GM10266 (cell line): ENCODE results near the gene DESI1.

ENCODE experiments used
- DNase-seq: peaks from one replicate; pipeline ENCODE4 v3.0.0; 2012; ENCODE audit errors: extremely low spot score
- CTCF ChIP-seq: IDR thresholded peaks from 2 replicates; pipeline ENCODE4 v1.5.1; 2012; ENCODE audit warnings: mild to moderate bottlenecking, low read depth; ENCODE audit not compliant: control insufficient read depth, insufficient read depth; ENCODE audit errors: missing control alignments

The DESI1 gene

GRCh38 chr22:41579997-41580355 lies 40.9 kb downstream of the DESI1 start:
- no peak for TF ChIP-seq CTCF
- no peak for DNase-seq

GRCh38 chr22:41579297-41579996 lies 41.4 kb downstream of the DESI1 start:
- DNase-seq = no peak
- no peak for TF ChIP-seq CTCF

GRCh38 chr22:41578818-41579217 lies 42.0 kb downstream of the DESI1 start:
- DNase-seq = no peak
- no peak for TF ChIP-seq CTCF

- no peak for TF ChIP-seq CTCF
- DNase-seq = no peak
Observed at GRCh38 chr22:41578114-41578513, 42.7 kb downstream of the DESI1 start.

GRCh38 chr22:41576877-41577276 lies 44.0 kb downstream of the DESI1 start:
- TF ChIP-seq CTCF = peak; percentile 68
- DNase-seq = peak; percentile 62

GRCh38 chr22:41575533-41575932 lies 45.3 kb downstream of the DESI1 start:
- DNase-seq = no peak
- TF ChIP-seq CTCF = no peak

- TF ChIP-seq CTCF = no peak
- no peak for DNase-seq
Observed at GRCh38 chr22:41574847-41575381, 45.9 kb downstream of the DESI1 start.
